Lower leg skin (tissue), 4 donors: ENCODE results near the gene MEIS2. TPM values are rescaled to one million over a fixed set of nuclear protein-coding genes. Genes with fewer than 3 reads are reported as not detected.

Source experiments
- DNase-seq, 2 donors: peaks; one replicate each; pipeline ENCODE4 v3.0.0-alpha.2; 2019; ENCODE audit warnings: low spot score in 2 of 2
- H3K4me3 ChIP-seq: fragments of 200-600 bp; sonication (generic); 2 replicates; pipeline ENCODE4 v1.5.1; 2017; ENCODE audit warnings: mild to moderate bottlenecking, low read depth; ENCODE audit not compliant: poor library complexity, severe bottlenecking
- POLR2A ChIP-seq, 2 donors: fragments of 450-650 bp; IDR thresholded peaks; one replicate each; pipeline ENCODE4 v1.6.1; 2016 to 2017; ENCODE audit warnings: antibody characterized with exemption in 2 of 2, mild to moderate bottlenecking in 1 of 2, moderate library complexity in 1 of 2
- WGBS, 2 donors: methylation state at CpG; one replicate each; pipeline ENCODE4 v1.1.5; 2018; 5-methylcytosine and 5-hydroxymethylcytosine counted together
- intact Hi-C: fragments of 100-400 bp; cut with DNase I; formaldehyde crosslinking; loops from one replicate; pipeline ENCODE4 v1.15.0; 2023; ENCODE audit warnings: low total_unique reads
- total RNA-seq, 4 donors: library from RNA; depleted of rRNA; stranded (reverse); fragments of >200 nt; gene quantifications; one replicate each; pipeline ENCODE4 v1.1.0, GENCODE V29; 2016
- TF ChIP-seq, protein P1 (sequence below), 3 donors: fragments of 450-650 bp; IDR thresholded peaks; one replicate each; pipeline ENCODE4 v1.5.1; 2016; ENCODE audit warnings: antibody characterized with exemption in 3 of 3, mild to moderate bottlenecking in 3 of 3, moderate library complexity in 2 of 3

MEIS2 gene
- total RNA-seq, 4 donors from 2014 or later = 12.9 to 18.5 (median 15.8) TPM

DNA sequence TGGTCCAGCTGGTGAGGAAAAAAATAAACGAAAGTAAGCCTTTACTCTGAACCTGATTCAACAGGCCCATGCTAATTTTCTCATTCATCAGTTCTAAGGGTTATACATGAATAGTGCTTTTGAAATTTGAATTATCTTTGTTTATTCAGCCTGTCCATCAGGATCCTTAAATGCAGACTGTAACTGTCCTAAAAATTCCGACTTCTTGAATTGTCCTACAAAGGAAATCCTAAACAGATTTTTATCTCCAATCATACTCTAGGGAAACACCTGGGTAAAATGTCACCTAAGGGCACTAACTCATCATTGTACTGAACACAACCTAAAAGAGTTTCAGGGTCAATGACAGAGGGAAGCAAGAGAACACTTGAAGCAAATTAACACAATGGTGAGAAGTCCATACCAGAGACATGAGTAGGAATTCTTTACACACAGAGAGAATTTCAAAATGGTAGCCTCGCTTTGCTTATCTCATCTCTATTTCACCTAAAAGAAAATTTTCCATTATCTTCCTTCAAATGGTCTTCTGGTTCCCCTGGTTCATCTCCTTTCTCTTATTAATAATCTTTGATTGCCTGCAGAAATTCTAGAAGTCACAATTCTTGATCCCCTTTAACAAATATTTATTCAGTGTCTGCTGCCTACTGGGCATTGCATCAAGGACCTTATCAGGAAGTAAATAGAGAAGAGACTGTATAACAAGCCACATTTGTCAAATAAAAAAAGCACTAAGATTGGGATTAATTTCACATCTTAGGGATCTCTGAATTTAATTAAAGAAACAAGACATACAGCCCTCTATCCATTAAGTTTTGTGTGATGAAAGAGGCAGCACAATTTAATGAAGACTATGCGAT, 182.7 kb downstream of the MEIS2 start:
- 75 to 82% methylated on average over 4 of the region's 4 CpGs for WGBS, 2 donors
- TF ChIP-seq, protein P1, sequence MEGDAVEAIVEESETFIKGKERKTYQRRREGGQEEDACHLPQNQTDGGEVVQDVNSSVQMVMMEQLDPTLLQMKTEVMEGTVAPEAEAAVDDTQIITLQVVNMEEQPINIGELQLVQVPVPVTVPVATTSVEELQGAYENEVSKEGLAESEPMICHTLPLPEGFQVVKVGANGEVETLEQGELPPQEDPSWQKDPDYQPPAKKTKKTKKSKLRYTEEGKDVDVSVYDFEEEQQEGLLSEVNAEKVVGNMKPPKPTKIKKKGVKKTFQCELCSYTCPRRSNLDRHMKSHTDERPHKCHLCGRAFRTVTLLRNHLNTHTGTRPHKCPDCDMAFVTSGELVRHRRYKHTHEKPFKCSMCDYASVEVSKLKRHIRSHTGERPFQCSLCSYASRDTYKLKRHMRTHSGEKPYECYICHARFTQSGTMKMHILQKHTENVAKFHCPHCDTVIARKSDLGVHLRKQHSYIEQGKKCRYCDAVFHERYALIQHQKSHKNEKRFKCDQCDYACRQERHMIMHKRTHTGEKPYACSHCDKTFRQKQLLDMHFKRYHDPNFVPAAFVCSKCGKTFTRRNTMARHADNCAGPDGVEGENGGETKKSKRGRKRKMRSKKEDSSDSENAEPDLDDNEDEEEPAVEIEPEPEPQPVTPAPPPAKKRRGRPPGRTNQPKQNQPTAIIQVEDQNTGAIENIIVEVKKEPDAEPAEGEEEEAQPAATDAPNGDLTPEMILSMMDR (IDR thresholded peaks at IDR 0.05) = no peak
- no peak for TF ChIP-seq POLR2A (IDR thresholded peaks at IDR 0.05)
- intact Hi-C loops = no loop called here
- no peak for DNase-seq
- H3K4me3 ChIP-seq = no peak overlapping the region

DNA sequence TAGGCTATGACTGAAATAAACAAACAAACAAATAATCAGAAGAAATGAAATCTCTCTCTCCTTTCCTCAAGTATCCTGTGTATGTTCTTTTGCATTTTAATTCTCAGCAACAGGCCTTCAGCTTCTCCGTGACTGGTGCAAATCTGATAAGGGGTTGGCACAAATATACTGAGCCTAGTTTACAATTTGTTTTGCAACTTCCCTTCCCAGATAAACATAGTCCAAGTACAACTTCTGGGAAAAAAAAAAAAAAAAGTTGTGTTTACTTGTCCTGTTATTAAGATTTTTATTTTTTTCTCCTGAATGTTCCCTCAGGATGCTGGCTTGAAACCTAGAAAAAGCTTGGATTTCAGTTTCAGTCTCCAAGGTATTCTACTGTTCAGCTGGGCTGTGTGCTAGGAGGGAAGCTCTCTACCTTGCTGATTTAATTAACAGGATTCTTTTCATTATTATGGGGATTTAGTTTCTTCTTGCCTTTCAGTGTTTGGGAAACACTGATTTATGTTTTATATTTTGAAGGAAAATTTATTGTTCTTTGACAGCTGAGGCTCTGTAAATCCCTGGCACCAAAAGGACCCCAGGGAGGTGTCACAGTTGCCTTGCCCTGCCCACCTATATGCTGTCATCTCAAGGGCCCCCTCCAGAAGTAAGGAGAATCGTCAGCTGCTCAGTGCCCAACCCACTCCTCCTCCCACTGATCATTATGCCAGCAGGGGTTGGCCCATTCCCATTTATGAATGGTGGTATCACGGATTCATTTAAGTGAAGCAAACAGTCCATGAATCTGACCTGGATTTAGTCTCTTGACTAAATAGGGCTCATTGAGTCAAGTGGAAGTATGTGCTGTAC, 185.2 kb downstream of the MEIS2 start:
- H3K4me3 ChIP-seq = no peak overlapping the region
- no peak for TF ChIP-seq POLR2A (IDR thresholded peaks at IDR 0.05)
- TF ChIP-seq, protein P1 (IDR thresholded peaks at IDR 0.05) = no peak
- intact Hi-C loops = no loop called here
- WGBS, 2 donors = 42 to 48% methylated on average over 3 of the region's 3 CpGs
- DNase-seq = no peak

DNA sequence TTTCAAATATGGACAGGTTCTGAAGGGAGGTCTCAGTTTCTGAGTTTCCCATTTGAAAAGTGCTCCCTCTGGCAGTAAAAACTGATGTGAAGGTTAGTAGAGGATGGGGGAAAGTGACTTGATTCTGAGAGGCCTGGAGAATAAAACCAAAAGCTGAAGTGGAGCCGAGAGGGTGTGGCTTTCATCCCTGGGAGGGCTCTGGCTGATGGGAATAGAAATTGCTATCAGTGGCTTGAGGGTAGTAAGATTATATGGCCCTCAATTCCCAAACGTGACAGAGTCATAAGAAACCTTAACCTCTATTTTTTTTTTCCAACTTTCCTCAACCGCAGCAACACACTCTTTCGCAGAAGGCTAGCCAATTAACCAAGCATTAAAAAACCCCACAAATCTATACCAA, 185.9 kb downstream of the MEIS2 start:
- DNase-seq = no peak
- TF ChIP-seq, protein P1 (IDR thresholded peaks at IDR 0.05) = no peak
- TF ChIP-seq POLR2A (IDR thresholded peaks at IDR 0.05) = no peak
- intact Hi-C loops = no loop called here
- H3K4me3 ChIP-seq = no peak overlapping the region
- WGBS, 2 donors = 50 to 56% methylated on average over 4 of the region's 4 CpGs

DNA sequence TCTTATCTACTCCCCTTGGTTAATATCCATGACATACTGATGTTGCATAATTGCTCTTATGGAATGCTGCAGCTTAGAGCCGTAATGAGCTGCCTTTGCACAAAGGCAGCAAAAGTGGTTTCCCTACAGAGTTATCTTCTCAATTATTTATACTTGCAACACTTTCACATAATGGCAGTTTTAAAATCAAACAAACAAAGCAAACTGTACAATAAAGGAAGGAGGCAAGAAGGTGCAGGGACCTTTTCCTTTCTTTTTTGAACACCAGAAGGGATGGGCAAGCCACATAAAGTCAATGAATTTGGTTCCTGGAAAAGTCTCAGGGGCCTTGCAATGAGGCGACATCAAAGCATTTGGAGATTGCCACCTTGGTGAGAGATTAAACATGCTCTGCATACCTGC, 188.0 kb downstream of the MEIS2 start:
- TF ChIP-seq POLR2A (IDR thresholded peaks at IDR 0.05) = no peak
- TF ChIP-seq, protein P1 (IDR thresholded peaks at IDR 0.05) = no peak
- H3K4me3 ChIP-seq = no peak overlapping the region
- intact Hi-C loops = no loop called here
- DNase-seq = no peak
- WGBS, 2 donors = 74 to 81% methylated on average over 2 of the region's 2 CpGs

DNA sequence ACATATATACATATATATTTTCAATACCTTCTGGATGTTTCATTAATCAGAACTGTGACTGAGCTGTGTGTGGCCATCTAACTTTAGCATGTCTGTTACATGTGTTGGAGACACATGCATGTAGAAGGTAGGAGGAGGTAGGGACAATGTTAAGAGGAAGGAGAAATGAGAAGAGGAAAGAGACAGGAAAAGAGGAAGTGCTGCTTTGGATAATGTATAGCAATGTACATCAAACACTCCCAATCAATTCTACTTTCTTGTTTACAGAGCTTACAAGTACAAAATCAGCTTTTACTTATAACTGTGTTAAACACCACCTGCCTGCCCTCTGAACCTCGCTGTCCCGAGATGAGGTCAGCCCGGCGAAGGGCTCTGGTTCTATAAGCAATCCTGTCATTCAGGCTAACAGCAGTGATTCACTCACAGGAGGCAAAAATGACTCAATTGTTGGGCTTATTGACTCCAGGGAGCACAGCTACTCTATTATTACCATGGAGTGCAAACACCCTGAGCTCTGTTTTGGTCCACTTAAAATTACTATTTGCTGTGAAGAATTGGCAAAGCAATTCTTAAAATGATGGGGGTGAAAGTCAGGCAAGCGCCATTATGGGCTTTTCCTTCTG, 188.9 kb downstream of the MEIS2 start:
- TF ChIP-seq, protein P1 (IDR thresholded peaks at IDR 0.05) = no peak
- no peak for TF ChIP-seq POLR2A (IDR thresholded peaks at IDR 0.05)
- no peak for DNase-seq
- 82 to 87% methylated on average over 5 of the region's 5 CpGs for WGBS, 2 donors
- H3K4me3 ChIP-seq = no peak overlapping the region
- intact Hi-C loops = no loop called here
